Erythroblast (primary cell): ENCODE data around the gene VWA5B2.

Source experiments
- GATA1 ChIP-seq: IDR thresholded peaks from 2 replicates; pipeline ENCODE4 v1.6.1; 2011; ENCODE audit warnings: low read depth, mild to moderate bottlenecking, control low read depth, low read length, moderate library complexity
- POLR2A ChIP-seq: IDR thresholded peaks from 2 replicates; pipeline ENCODE4 v1.6.1; 2011; ENCODE audit warnings: mild to moderate bottlenecking, low read length

- TF ChIP-seq POLR2A (no peak), GATA1 (no peak)
Observed at GRCh38 chr3:184196536-184196935, 32.8 kb upstream of the VWA5B2 start.
